NCI-H524 (cell line): ENCODE results near the gene TWIST2.

Source experiments
- DNase-seq, 2 experiments: peaks; one replicate each; lab custom pipeline; 2025; lab: John Stamatoyannopoulos, UW

Gene TWIST2

GRCh38 chr2:238904716-238905115 is 56.8 kb downstream of the TWIST2 start:
- DNase-seq = no peak

- DNase-seq = no peak
Observed at GRCh38 chr2:238905224-238905623, 57.3 kb downstream of the TWIST2 start.

- DNase-seq = no peak
Observed at GRCh38 chr2:238905644-238906043, 57.8 kb downstream of the TWIST2 start.

- DNase-seq = no peak
Observed at GRCh38 chr2:238906254-238906935, 58.5 kb downstream of the TWIST2 start.

- no peak for DNase-seq
Observed at GRCh38 chr2:238906936-238907716, 59.2 kb downstream of the TWIST2 start.

- no peak for DNase-seq
Observed at GRCh38 chr2:238907717-238908173, 59.9 kb downstream of the TWIST2 start.

GRCh38 chr2:238908960-238909951 is 61.4 kb downstream of the TWIST2 start:
- no peak for DNase-seq

GRCh38 chr2:238910751-238911351 is 63.0 kb downstream of the TWIST2 start:
- peak; percentile 41 to 63 for DNase-seq

- DNase-seq = no peak
Observed at GRCh38 chr2:238911376-238912227, 63.7 kb downstream of the TWIST2 start.

GRCh38 chr2:238912228-238912915 is 64.5 kb downstream of the TWIST2 start:
- no peak for DNase-seq

GRCh38 chr2:238912916-238913875 is 65.3 kb downstream of the TWIST2 start:
- DNase-seq = no peak

- DNase-seq = no peak
Observed at GRCh38 chr2:238913931-238914647, 66.2 kb downstream of the TWIST2 start.

GRCh38 chr2:238914648-238915015 is 66.7 kb downstream of the TWIST2 start:
- no peak for DNase-seq

- no peak for DNase-seq
Observed at GRCh38 chr2:238915196-238915595, 67.3 kb downstream of the TWIST2 start.

GRCh38 chr2:238915596-238915995 is 67.7 kb downstream of the TWIST2 start:
- DNase-seq = no peak

GRCh38 chr2:238916176-238916874 is 68.4 kb downstream of the TWIST2 start:
- no peak for DNase-seq

- no peak for DNase-seq
Observed at GRCh38 chr2:238916875-238917590, 69.1 kb downstream of the TWIST2 start.
